Hepatocyte (in vitro differentiated cells): ENCODE measurements around the gene CCDC127.

ENCODE experiments used
- CTCF ChIP-seq: fragments of 200-600 bp; sonication (generic); IDR thresholded peaks from 2 replicates; pipeline ENCODE4 v1.5.1; 2016; ENCODE audit warnings: antibody characterized with exemption, mild to moderate bottlenecking; ENCODE audit not compliant: poor library complexity
- EZH2 ChIP-seq: fragments of 200-600 bp; sonication (generic); IDR thresholded peaks from 2 replicates; pipeline ENCODE4 v1.6.1; 2016; ENCODE audit warnings: antibody characterized with exemption, mild to moderate bottlenecking, borderline replicate concordance

GRCh38 chr5:190366-191035 lies 27.5 kb downstream of the CCDC127 start:
- TF ChIP-seq CTCF (no peak), EZH2 (no peak)
